ENCODE results near the gene CD207. TPM values are rescaled to one million over a fixed set of nuclear protein-coding genes. Genes with fewer than 3 reads are reported as not detected.

The CD207 gene
- total RNA-seq, 3 donors from 2014 or later (not counting 1 experiment from before 2014, with no cell fraction given): not detected

- no peak within 1 kb of the TSS for H3K4me3 Mint-ChIP-seq
- no peak for ATAC-seq
These were observed 15.1 kb downstream of the CD207 start, which contains the start of gene CLEC4F for GRCh38 chr2:70820499-70820898. CLEC4F (minus strand) TSS chr2:70820599; CDS start chr2:70820523, 76 bp downstream.

DNA sequence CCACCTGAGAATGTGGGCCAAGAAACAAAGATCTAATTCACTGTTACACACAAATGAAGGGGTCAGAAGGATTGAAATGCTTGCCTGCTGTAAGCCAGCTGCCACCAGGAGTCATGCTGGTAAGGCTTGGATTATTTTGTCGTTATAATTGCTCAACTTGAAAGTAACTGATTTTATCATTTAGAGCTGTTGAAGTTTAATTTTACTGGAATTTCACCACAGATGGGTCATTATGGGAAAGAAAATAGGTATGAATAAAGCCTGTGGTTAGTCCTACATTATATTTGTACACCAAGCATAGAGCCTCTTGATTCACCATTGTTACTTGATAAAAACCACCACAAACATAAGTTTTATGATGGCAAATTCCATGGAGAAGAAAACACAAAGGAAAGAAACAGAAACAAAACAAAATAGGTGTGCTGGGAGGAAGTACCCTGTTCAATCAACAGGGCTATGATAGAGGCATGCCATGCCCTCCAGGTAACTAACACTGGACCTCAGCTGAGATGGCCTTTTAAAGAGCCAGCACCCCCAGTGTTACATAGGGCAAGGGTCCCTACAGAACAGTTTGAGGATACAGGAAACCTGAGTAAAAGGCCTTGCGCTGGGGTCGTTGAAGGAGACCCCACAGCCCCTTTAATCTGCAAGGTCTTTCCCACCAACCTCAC is 18.2 kb downstream of the CD207 start:
- H3K27ac ChIP-seq (ENCODE audit: low read length): no peak overlapping the region
- ATAC-seq: no peak
- no peaks in the 10 kb centered on the region for H3K36me3 Mint-ChIP-seq
- no peak overlapping the region for H3K4me3 Mint-ChIP-seq
- peaks cover 3% of the 10 kb centered on the region for H3K4me1 ChIP-seq (ENCODE audit: control insufficient read depth, insufficient read depth, low read length)
- peaks cover 10 to 18% of the 10 kb centered on the region in 2 donors for H3K4me1 Mint-ChIP-seq
- H3K9me3 Mint-ChIP-seq: no peaks in the 10 kb centered on the region
- intact Hi-C loops (cut with micrococcal nuclease): no loop called here
- TF ChIP-seq, protein P1, sequence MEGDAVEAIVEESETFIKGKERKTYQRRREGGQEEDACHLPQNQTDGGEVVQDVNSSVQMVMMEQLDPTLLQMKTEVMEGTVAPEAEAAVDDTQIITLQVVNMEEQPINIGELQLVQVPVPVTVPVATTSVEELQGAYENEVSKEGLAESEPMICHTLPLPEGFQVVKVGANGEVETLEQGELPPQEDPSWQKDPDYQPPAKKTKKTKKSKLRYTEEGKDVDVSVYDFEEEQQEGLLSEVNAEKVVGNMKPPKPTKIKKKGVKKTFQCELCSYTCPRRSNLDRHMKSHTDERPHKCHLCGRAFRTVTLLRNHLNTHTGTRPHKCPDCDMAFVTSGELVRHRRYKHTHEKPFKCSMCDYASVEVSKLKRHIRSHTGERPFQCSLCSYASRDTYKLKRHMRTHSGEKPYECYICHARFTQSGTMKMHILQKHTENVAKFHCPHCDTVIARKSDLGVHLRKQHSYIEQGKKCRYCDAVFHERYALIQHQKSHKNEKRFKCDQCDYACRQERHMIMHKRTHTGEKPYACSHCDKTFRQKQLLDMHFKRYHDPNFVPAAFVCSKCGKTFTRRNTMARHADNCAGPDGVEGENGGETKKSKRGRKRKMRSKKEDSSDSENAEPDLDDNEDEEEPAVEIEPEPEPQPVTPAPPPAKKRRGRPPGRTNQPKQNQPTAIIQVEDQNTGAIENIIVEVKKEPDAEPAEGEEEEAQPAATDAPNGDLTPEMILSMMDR (IDR thresholded peaks at IDR 0.05): no peak
- no peaks in the 10 kb centered on the region for H3K27me3 ChIP-seq (ENCODE audit: control insufficient read depth, insufficient read depth, low read length)
- H3K9me3 ChIP-seq (ENCODE audit: control insufficient read depth, insufficient read depth, low read length): no peaks in the 10 kb centered on the region
- DNase-seq: no peak
- H3K27ac Mint-ChIP-seq: no peak overlapping the region
- H3K4me3 ChIP-seq (ENCODE audit: low read length): no peak overlapping the region
- H3K36me3 ChIP-seq (ENCODE audit: control insufficient read depth, insufficient read depth, low read length): no peaks in the 10 kb centered on the region
- WGBS (ENCODE audit: insufficient coverage): 89% methylated on average over 3 of the region's 3 CpGs
- peaks cover 0 to 6% of the 10 kb centered on the region in 2 donors for H3K27me3 Mint-ChIP-seq (ENCODE audit: low read depth in 2 of 2)

More at GRCh38 chr2:70820499-70820898, 15.1 kb downstream of the CD207 start, which contains the start of gene CLEC4F:
- intact Hi-C loops (cut with micrococcal nuclease): no loop called here
- Mint-ChIP-seq H3K27me3 (ENCODE audit: low read depth in 2 of 2) (no peaks in the 10 kb centered on the region), H3K27ac (no peak within 1 kb of the TSS), H3K36me3 (no peaks in the 10 kb centered on the region), H3K9me3 (no peaks in the 10 kb centered on the region), H3K4me1 (peaks cover 22 to 28% of the 10 kb centered on the region in 2 donors)
- WGBS (ENCODE audit: insufficient coverage): 83% methylated on average over 7 of the region's 7 CpGs
- TF ChIP-seq, protein P1 (IDR thresholded peaks at IDR 0.05): no peak
- H3K27ac ChIP-seq (ENCODE audit: low read length): no peak within 1 kb of the TSS
- no peak for DNase-seq
- no peak within 1 kb of the TSS for H3K4me3 ChIP-seq (ENCODE audit: low read length)
- no peaks in the 10 kb centered on the region for H3K36me3 ChIP-seq (ENCODE audit: control insufficient read depth, insufficient read depth, low read length)
- peaks cover 16% of the 10 kb centered on the region for H3K4me1 ChIP-seq (ENCODE audit: control insufficient read depth, insufficient read depth, low read length)
- no peaks in the 10 kb centered on the region for H3K9me3 ChIP-seq (ENCODE audit: control insufficient read depth, insufficient read depth, low read length)
- H3K27me3 ChIP-seq (ENCODE audit: control insufficient read depth, insufficient read depth, low read length): no peaks in the 10 kb centered on the region

GRCh38 chr2:70816726-70817125 is 18.9 kb downstream of the CD207 start:
- WGBS (ENCODE audit: insufficient coverage): 78% methylated on average over 5 of the region's 5 CpGs
- H3K27ac ChIP-seq (ENCODE audit: low read length): no peak overlapping the region
- peaks cover 6 to 14% of the 10 kb centered on the region in 2 donors for H3K4me1 Mint-ChIP-seq
- H3K27me3 Mint-ChIP-seq (ENCODE audit: low read depth in 2 of 2): peaks cover 0 to 6% of the 10 kb centered on the region in 2 donors
- H3K4me3 Mint-ChIP-seq: no peak overlapping the region
- no peaks in the 10 kb centered on the region for H3K27me3 ChIP-seq (ENCODE audit: control insufficient read depth, insufficient read depth, low read length)
- DNase-seq (no peak), ATAC-seq (no peak)
- no peaks in the 10 kb centered on the region for H3K4me1 ChIP-seq (ENCODE audit: control insufficient read depth, insufficient read depth, low read length)
- TF ChIP-seq, protein P1 (IDR thresholded peaks at IDR 0.05): no peak
- no peaks in the 10 kb centered on the region for H3K9me3 ChIP-seq (ENCODE audit: control insufficient read depth, insufficient read depth, low read length)
- H3K27ac Mint-ChIP-seq: no peak overlapping the region
- no peaks in the 10 kb centered on the region for H3K36me3 ChIP-seq (ENCODE audit: control insufficient read depth, insufficient read depth, low read length)
- H3K36me3 Mint-ChIP-seq: no peaks in the 10 kb centered on the region
- no peak overlapping the region for H3K4me3 ChIP-seq (ENCODE audit: low read length)
- intact Hi-C loops (cut with micrococcal nuclease): no loop called here
- no peaks in the 10 kb centered on the region for H3K9me3 Mint-ChIP-seq

All from natural killer cell (primary cell).